GM23338 (cell line): Measurements from ENCODE around the gene TUBB4A. TPM values are rescaled to one million over a fixed set of nuclear protein-coding genes. Genes with fewer than 3 reads are reported as not detected.
A peak's percentile ranks its signal among the peaks of the same experiment; 100 is the strongest.

Experiments
- ATAC-seq: fragments of 200-7000 bp; cut with Tn5 transposase; 3 replicates; pipeline ENCODE4 v1.9.1; 2020
- DNase-seq: peaks from one replicate; pipeline ENCODE4 v3.0.0-alpha.2; 2015; ENCODE audit warnings: low spot score
- H2AFZ ChIP-seq: fragments of 200-600 bp; sonication (generic); 2 replicates; pipeline ENCODE4 v1.8.0; 2016; ENCODE audit warnings: antibody characterized with exemption, mild to moderate bottlenecking, moderate library complexity
- H3F3A ChIP-seq: fragments of 200-600 bp; sonication (generic); replicated peaks from 2 replicates; pipeline ENCODE4 v1.8.0; 2017; ENCODE audit warnings: antibody characterized with exemption, mixed run types, low read depth
- H3K27ac ChIP-seq: fragments of 200-600 bp; sonication (generic); 2 replicates; pipeline ENCODE4 v1.6.1; 2016; ENCODE audit warnings: low read depth
- H3K27me3 ChIP-seq: fragments of 200-600 bp; sonication (generic); 2 replicates; pipeline ENCODE4 v1.8.0; 2016; ENCODE audit warnings: mild to moderate bottlenecking, mixed run types, moderate library complexity; ENCODE audit not compliant: insufficient read depth
- H3K36me3 ChIP-seq: fragments of 200-600 bp; sonication (generic); 2 replicates; pipeline ENCODE4 v1.8.0; 2016; ENCODE audit warnings: mild to moderate bottlenecking; ENCODE audit not compliant: insufficient read depth
- H3K4me1 ChIP-seq: fragments of 200-600 bp; sonication (generic); 2 replicates; pipeline ENCODE4 v1.8.0; 2016; ENCODE audit warnings: mild to moderate bottlenecking, moderate library complexity; ENCODE audit not compliant: insufficient read depth
- H3K4me2 ChIP-seq: fragments of 200-600 bp; sonication (generic); 2 replicates; pipeline ENCODE4 v1.7.1; 2017; ENCODE audit warnings: mixed run types
- H3K4me3 ChIP-seq: fragments of 200-600 bp; sonication (generic); 2 replicates; pipeline ENCODE4 v1.6.1; 2016; ENCODE audit warnings: mixed run types
- H3K79me2 ChIP-seq: fragments of 200-600 bp; sonication (generic); replicated peaks from 2 replicates; pipeline ENCODE4 v1.8.0; 2017; ENCODE audit warnings: mild to moderate bottlenecking; ENCODE audit not compliant: insufficient read depth
- H3K9me2 ChIP-seq: fragments of 200-600 bp; sonication (generic); 2 replicates; pipeline ENCODE4 v1.8.0; 2017; ENCODE audit not compliant: insufficient read depth
- H4K20me1 ChIP-seq: fragments of 200-600 bp; sonication (generic); replicated peaks from 2 replicates; pipeline ENCODE4 v1.8.0; 2017; ENCODE audit warnings: mild to moderate bottlenecking; ENCODE audit not compliant: insufficient read depth
- H3K27ac Mint-ChIP-seq: 2 replicates; pipeline ENCODE4 v1.8.0; 2020; ENCODE audit warnings: inconsistent platforms, mild to moderate bottlenecking, moderate library complexity, mixed read lengths
- H3K27me3 Mint-ChIP-seq: 3 replicates; pipeline ENCODE4 v1.8.0; 2022; ENCODE audit warnings: low read depth, mild to moderate bottlenecking, moderate library complexity, mixed read lengths, inconsistent platforms; ENCODE audit not compliant: insufficient read depth, poor library complexity
- H3K36me3 Mint-ChIP-seq: 3 replicates; pipeline ENCODE4 v1.8.0; 2021; ENCODE audit warnings: low read depth, mild to moderate bottlenecking, inconsistent platforms, moderate library complexity, mixed read lengths
- H3K4me1 Mint-ChIP-seq: 3 replicates; pipeline ENCODE4 v1.8.0; 2020; ENCODE audit warnings: mild to moderate bottlenecking, inconsistent platforms, mixed read lengths
- H3K4me3 Mint-ChIP-seq: 3 replicates; pipeline ENCODE4 v1.8.0; 2021; ENCODE audit warnings: moderate library complexity, mild to moderate bottlenecking, inconsistent platforms, mixed read lengths
- H3K9me3 Mint-ChIP-seq: 3 replicates; pipeline ENCODE4 v1.8.0; 2020; ENCODE audit warnings: moderate library complexity, mild to moderate bottlenecking, inconsistent platforms, mixed read lengths
- CREB1 ChIP-seq: fragments of 250-450 bp; sonication (Bioruptor Pico); IDR thresholded peaks from 2 replicates; pipeline ENCODE4 v1.5.0; 2020; ENCODE audit warnings: low read depth, mild to moderate bottlenecking, moderate library complexity
- CTCF ChIP-seq, 2 experiments: fragments of 200-600 bp in 1 of 2; sonication (generic) in 1 of 2; conservative IDR thresholded peaks; 2 replicates each; pipeline versions ENCODE4 v1.5.1 to v1.6.1; 2016 to 2017; ENCODE audit warnings: antibody characterized with exemption in 2 of 2, low read depth in 2 of 2, mild to moderate bottlenecking in 2 of 2, moderate library complexity in 1 of 2
- ETS1 ChIP-seq: IDR thresholded peaks from 2 replicates; pipeline ENCODE4 v1.6.1; 2016; ENCODE audit warnings: antibody characterized with exemption
- EZH2 ChIP-seq: fragments of 200-600 bp; sonication (generic); IDR thresholded peaks from one replicate; pipeline ENCODE4 v1.8.0; 2017; ENCODE audit warnings: antibody characterized with exemption, mild to moderate bottlenecking, low read depth; ENCODE audit not compliant: unreplicated experiment
- EZH2phosphoT487 ChIP-seq: fragments of 200-600 bp; sonication (generic); IDR thresholded peaks from one replicate; pipeline ENCODE4 v1.8.1; 2018; ENCODE audit warnings: antibody characterized with exemption; ENCODE audit not compliant: unreplicated experiment
- POLR2AphosphoS5 ChIP-seq: IDR thresholded peaks from 2 replicates; pipeline ENCODE4 v1.6.1; 2016; ENCODE audit warnings: antibody characterized with exemption, low read depth
- REST ChIP-seq: IDR thresholded peaks from one replicate; pipeline ENCODE4 v1.6.1; 2018; ENCODE audit warnings: antibody characterized with exemption; ENCODE audit not compliant: unreplicated experiment
- ZNF114 ChIP-seq: fragments of 250-450 bp; sonication (Bioruptor Pico); IDR thresholded peaks from 2 replicates; pipeline ENCODE4 v1.5.0; 2020; ENCODE audit warnings: mild to moderate bottlenecking, moderate library complexity
- long read RNA-seq: library from polyadenylated mRNA; unstranded; transcript quantifications from one replicate; pipeline ENCODE4 v2.0.0, GENCODE V29; 2020; ENCODE audit not compliant: unreplicated experiment
- polyA plus RNA-seq: library from polyadenylated mRNA; unstranded; fragments of >200 nt; fragmentation: Nextera tagmentation; extraction: Ambion mirVana; gene quantifications from 2 replicates; pipeline ENCODE4 v1.2.1, GENCODE V29; 2016
- total RNA-seq: library from RNA; depleted of rRNA; stranded (reverse); fragments of >200 nt; shearing (Covaris generic); gene quantifications from 2 replicates; pipeline ENCODE4 v1.2.3, GENCODE V29; 2014; rRNA removed

Gene TUBB4A
- total RNA-seq = 31.1 and 41.7 TPM in 2 replicates
- polyA plus RNA-seq = 32.9 and 34.6 TPM in 2 replicates
- long read RNA-seq = 0 reads

- H3K4me2 ChIP-seq = peak within 1 kb of the TSS; percentile 91
- H3K36me3 Mint-ChIP-seq = no peaks in the 10 kb centered on the region; the same call in 2 of the 3 replicates
- peak within 1 kb of the TSS; percentile 86 for H3K4me3 ChIP-seq
- peaks cover 6% of the 10 kb centered on the region; the same call in 1 of the 2 replicates for H3K4me1 ChIP-seq
- H3F3A ChIP-seq = no peaks in the 10 kb centered on the region
- no peaks in the 10 kb centered on the region for H4K20me1 ChIP-seq
- DNase-seq (peak; percentile 62), ATAC-seq (peak; percentile 77)
- H3K79me2 ChIP-seq = no peaks in the 10 kb centered on the region
- H3K9me2 ChIP-seq = no peaks in the 10 kb centered on the region
- peaks cover 10% of the 10 kb centered on the region for H3K4me1 Mint-ChIP-seq
- H3K27me3 ChIP-seq = peaks cover 10% of the 10 kb centered on the region; the same call in 1 of the 2 replicates
- H3K9me3 Mint-ChIP-seq = no peaks in the 10 kb centered on the region; the same call in 2 of the 3 replicates
- peaks cover 25% of the 10 kb centered on the region for H3K27me3 Mint-ChIP-seq
- no peak within 1 kb of the TSS for H3K27ac ChIP-seq
- no peaks in the 10 kb centered on the region for H3K36me3 ChIP-seq
- H2AFZ ChIP-seq = peak within 1 kb of the TSS; percentile 97
- TF ChIP-seq POLR2AphosphoS5 (peak; percentile 63), ZNF114 (CRISPR knock-in tag) (no peak), ETS1 (no peak), CREB1 (peak; percentile 47)
- H3K4me3 Mint-ChIP-seq = peak within 1 kb of the TSS; percentile 86
- H3K27ac Mint-ChIP-seq = peak within 1 kb of the TSS; percentile 67; the same call in 1 of the 2 replicates
Measured at GRCh38 chr19:6501740-6502648, at the start of gene TUBB4A. TSS of gene TUBB4A (minus strand) at chr19:6502309. CDS start at chr19:6502212, 97 bp downstream.

GRCh38 chr19:6551091-6551490 is 49.0 kb upstream of the TUBB4A start:
- Mint-ChIP-seq H3K9me3 (peaks cover 58% of the 10 kb centered on the region), H3K27me3 (peaks cover 6% of the 10 kb centered on the region), H3K4me1 (no peaks in the 10 kb centered on the region), H3K36me3 (peaks cover 22% of the 10 kb centered on the region), H3K4me3 (no peak overlapping the region), H3K27ac (no peak overlapping the region)
- Histone ChIP-seq H3K9me2 (no peaks in the 10 kb centered on the region; the same call in 1 of the 2 replicates), H3K27ac (no peak overlapping the region), H4K20me1 (no peaks in the 10 kb centered on the region), H3K79me2 (no peaks in the 10 kb centered on the region), H3K36me3 (no peaks in the 10 kb centered on the region), H3K27me3 (no peaks in the 10 kb centered on the region), H3K4me2 (no peak overlapping the region), H3F3A (no peaks in the 10 kb centered on the region), H2AFZ (peak overlapping the region; percentile 72; the same call in 1 of the 2 replicates), H3K4me3 (no peak overlapping the region), H3K4me1 (peaks cover 11% of the 10 kb centered on the region)
- no peak for ATAC-seq
- DNase-seq = no peak
- no peak for TF ChIP-seq EZH2phosphoT487
- TF ChIP-seq CTCF (conservative IDR thresholded peaks at IDR 0.05; ENCODE audit: low read depth in 2 of 2) = no peak
- TF ChIP-seq REST = no peak
- TF ChIP-seq EZH2 = no peak
- TF ChIP-seq CREB1 = no peak
